ENCODE measurements around the gene DISC1. TPM values are rescaled to one million over a fixed set of nuclear protein-coding genes. Genes with fewer than 3 reads are reported as not detected.
A peak's percentile ranks its signal among the peaks of the same experiment; 100 is the strongest.

Gene DISC1
- total and polyA plus RNA-seq, 2 experiments from 2014 or later: 2.1 to 6.5 TPM

DNA sequence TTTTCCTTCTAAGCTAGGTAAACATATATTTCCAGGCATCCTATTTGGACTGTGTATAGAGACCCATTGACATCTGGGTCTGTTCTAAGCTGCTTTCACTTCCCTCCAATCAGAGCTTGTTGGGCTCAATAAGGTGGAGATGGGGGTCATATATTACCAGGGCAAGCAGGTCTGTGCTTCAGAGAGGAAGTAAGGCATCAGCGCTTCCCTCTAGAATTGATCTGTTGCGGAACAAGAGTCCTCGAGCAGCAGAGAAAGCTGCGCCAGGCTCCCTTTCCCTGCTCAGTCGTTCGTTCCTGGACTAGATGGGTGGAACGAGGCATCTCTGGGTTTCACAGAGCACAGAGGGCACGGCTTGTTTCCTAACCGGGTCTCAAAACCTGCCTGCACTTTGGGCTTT, 63.5 kb downstream of the DISC1 start:
- H3K4me3 Mint-ChIP-seq: no peak overlapping the region
- Histone ChIP-seq H4K20me1 (replicated peaks; ENCODE audit: insufficient read depth) (no peaks in the 10 kb centered on the region; the same call in 1 of the 2 replicates), H3K27ac (ENCODE audit: low read depth) (no peak overlapping the region), H3K36me3 (ENCODE audit: insufficient read depth) (0 out of 2 replicates have a peak, but pooled peaks cover 7% of the 10 kb centered on the region), H3K4me2 (no peak overlapping the region), H3K79me2 (replicated peaks; ENCODE audit: insufficient read depth) (no peaks in the 10 kb centered on the region), H2AFZ (no peak overlapping the region), H3K27me3 (ENCODE audit: insufficient read depth) (no peaks in the 10 kb centered on the region), H3K9me2 (ENCODE audit: insufficient read depth) (peaks cover 4% of the 10 kb centered on the region; the same call in 1 of the 2 replicates), H3K4me3 (no peak overlapping the region), H3F3A (replicated peaks; ENCODE audit: low read depth) (no peaks in the 10 kb centered on the region), H3K4me1 (ENCODE audit: insufficient read depth) (no peaks in the 10 kb centered on the region)
- no peak for ATAC-seq
- DNase-seq (ENCODE audit: low spot score): peak; percentile 21
- H3K27me3 Mint-ChIP-seq (ENCODE audit: insufficient read depth, low read depth, poor library complexity): no peaks in the 10 kb centered on the region
- H3K27ac Mint-ChIP-seq: no peak overlapping the region
- H3K4me1 Mint-ChIP-seq: peaks cover 17% of the 10 kb centered on the region
- H3K9me3 Mint-ChIP-seq: peaks cover 32% of the 10 kb centered on the region
- TF ChIP-seq POLR2AphosphoS5 (IDR thresholded peaks at IDR 0.05; ENCODE audit: low read depth): no peak
- TF ChIP-seq EZH2phosphoT487 (IDR thresholded peaks at IDR 0.05; ENCODE audit: unreplicated experiment): no peak
- no peak for TF ChIP-seq CTCF (conservative IDR thresholded peaks at IDR 0.05; ENCODE audit: low read depth in 2 of 2)
- no peak for TF ChIP-seq ZNF114 (CRISPR knock-in tag; IDR thresholded peaks at IDR 0.05)
- TF ChIP-seq ETS1 (IDR thresholded peaks at IDR 0.05): no peak
- no peak for TF ChIP-seq CREB1 (CRISPR knock-in tag; IDR thresholded peaks at IDR 0.05; ENCODE audit: low read depth)
- no peak for TF ChIP-seq JUNB (IDR thresholded peaks at IDR 0.05; ENCODE audit: unreplicated experiment)
- no peak for TF ChIP-seq ZNF331 (CRISPR knock-in tag; IDR thresholded peaks at IDR 0.05; ENCODE audit: low read depth)
- TF ChIP-seq EZH2 (IDR thresholded peaks at IDR 0.05; ENCODE audit: low read depth, unreplicated experiment): no peak
- TF ChIP-seq, protein P1, sequence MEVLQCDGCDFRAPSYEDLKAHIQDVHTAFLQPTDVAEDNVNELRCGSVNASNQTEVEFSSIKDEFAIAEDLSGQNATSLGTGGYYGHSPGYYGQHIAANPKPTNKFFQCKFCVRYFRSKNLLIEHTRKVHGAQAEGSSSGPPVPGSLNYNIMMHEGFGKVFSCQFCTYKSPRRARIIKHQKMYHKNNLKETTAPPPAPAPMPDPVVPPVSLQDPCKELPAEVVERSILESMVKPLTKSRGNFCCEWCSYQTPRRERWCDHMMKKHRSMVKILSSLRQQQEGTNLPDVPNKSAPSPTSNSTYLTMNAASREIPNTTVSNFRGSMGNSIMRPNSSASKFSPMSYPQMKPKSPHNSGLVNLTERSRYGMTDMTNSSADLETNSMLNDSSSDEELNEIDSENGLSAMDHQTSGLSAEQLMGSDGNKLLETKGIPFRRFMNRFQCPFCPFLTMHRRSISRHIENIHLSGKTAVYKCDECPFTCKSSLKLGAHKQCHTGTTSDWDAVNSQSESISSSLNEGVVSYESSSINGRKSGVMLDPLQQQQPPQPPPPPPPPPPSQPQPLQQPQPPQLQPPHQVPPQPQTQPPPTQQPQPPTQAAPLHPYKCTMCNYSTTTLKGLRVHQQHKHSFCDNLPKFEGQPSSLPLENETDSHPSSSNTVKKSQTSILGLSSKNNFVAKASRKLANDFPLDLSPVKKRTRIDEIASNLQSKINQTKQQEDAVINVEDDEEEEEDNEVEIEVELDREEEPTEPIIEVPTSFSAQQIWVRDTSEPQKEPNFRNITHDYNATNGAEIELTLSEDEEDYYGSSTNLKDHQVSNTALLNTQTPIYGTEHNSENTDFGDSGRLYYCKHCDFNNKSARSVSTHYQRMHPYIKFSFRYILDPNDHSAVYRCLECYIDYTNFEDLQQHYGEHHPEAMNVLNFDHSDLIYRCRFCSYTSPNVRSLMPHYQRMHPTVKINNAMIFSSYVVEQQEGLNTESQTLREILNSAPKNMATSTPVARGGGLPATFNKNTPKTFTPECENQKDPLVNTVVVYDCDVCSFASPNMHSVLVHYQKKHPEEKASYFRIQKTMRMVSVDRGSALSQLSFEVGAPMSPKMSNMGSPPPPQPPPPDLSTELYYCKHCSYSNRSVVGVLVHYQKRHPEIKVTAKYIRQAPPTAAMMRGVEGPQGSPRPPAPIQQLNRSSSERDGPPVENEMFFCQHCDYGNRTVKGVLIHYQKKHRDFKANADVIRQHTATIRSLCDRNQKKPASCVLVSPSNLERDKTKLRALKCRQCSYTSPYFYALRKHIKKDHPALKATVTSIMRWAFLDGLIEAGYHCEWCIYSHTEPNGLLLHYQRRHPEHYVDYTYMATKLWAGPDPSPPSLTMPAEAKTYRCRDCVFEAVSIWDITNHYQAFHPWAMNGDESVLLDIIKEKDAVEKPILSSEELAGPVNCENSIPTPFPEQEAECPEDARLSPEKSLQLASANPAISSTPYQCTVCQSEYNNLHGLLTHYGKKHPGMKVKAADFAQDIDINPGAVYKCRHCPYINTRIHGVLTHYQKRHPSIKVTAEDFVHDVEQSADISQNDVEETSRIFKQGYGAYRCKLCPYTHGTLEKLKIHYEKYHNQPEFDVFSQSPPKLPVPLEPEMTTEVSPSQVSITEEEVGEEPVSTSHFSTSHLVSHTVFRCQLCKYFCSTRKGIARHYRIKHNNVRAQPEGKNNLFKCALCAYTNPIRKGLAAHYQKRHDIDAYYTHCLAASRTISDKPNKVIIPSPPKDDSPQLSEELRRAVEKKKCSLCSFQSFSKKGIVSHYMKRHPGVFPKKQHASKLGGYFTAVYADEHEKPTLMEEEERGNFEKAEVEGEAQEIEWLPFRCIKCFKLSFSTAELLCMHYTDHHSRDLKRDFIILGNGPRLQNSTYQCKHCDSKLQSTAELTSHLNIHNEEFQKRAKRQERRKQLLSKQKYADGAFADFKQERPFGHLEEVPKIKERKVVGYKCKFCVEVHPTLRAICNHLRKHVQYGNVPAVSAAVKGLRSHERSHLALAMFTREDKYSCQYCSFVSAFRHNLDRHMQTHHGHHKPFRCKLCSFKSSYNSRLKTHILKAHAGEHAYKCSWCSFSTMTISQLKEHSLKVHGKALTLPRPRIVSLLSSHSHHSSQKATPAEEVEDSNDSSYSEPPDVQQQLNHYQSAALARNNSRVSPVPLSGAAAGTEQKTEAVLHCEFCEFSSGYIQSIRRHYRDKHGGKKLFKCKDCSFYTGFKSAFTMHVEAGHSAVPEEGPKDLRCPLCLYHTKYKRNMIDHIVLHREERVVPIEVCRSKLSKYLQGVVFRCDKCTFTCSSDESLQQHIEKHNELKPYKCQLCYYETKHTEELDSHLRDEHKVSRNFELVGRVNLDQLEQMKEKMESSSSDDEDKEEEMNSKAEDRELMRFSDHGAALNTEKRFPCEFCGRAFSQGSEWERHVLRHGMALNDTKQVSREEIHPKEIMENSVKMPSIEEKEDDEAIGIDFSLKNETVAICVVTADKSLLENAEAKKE (CRISPR knock-in tag; IDR thresholded peaks at IDR 0.05): no peak
- TF ChIP-seq, protein P2, sequence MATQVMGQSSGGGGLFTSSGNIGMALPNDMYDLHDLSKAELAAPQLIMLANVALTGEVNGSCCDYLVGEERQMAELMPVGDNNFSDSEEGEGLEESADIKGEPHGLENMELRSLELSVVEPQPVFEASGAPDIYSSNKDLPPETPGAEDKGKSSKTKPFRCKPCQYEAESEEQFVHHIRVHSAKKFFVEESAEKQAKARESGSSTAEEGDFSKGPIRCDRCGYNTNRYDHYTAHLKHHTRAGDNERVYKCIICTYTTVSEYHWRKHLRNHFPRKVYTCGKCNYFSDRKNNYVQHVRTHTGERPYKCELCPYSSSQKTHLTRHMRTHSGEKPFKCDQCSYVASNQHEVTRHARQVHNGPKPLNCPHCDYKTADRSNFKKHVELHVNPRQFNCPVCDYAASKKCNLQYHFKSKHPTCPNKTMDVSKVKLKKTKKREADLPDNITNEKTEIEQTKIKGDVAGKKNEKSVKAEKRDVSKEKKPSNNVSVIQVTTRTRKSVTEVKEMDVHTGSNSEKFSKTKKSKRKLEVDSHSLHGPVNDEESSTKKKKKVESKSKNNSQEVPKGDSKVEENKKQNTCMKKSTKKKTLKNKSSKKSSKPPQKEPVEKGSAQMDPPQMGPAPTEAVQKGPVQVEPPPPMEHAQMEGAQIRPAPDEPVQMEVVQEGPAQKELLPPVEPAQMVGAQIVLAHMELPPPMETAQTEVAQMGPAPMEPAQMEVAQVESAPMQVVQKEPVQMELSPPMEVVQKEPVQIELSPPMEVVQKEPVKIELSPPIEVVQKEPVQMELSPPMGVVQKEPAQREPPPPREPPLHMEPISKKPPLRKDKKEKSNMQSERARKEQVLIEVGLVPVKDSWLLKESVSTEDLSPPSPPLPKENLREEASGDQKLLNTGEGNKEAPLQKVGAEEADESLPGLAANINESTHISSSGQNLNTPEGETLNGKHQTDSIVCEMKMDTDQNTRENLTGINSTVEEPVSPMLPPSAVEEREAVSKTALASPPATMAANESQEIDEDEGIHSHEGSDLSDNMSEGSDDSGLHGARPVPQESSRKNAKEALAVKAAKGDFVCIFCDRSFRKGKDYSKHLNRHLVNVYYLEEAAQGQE (IDR thresholded peaks at IDR 0.05; ENCODE audit: unreplicated experiment): no peak
- TF ChIP-seq STAT1 (IDR thresholded peaks at IDR 0.05; ENCODE audit: unreplicated experiment): no peak
- TF ChIP-seq NANOG (IDR thresholded peaks at IDR 0.05; ENCODE audit: borderline replicate concordance): no peak
- H3K36me3 Mint-ChIP-seq (ENCODE audit: low read depth): peaks cover 20% of the 10 kb centered on the region
